HG02610 (cell line): ENCODE results near the gene RAB10.
"Not testable (repeated sequence)": the region's sequence is repeated elsewhere in the genome, so short reads cannot be mapped to it uniquely, and the experiment has no call there.

Experiments
- ATAC-seq: cut with Tn5 transposase; IDR thresholded peaks from one replicate; pipeline ENCODE4 v1.9.1; 2021; ENCODE audit warnings: mild to moderate bottlenecking, moderate library complexity; ENCODE audit not compliant: unreplicated experiment

RAB10 gene

DNA sequence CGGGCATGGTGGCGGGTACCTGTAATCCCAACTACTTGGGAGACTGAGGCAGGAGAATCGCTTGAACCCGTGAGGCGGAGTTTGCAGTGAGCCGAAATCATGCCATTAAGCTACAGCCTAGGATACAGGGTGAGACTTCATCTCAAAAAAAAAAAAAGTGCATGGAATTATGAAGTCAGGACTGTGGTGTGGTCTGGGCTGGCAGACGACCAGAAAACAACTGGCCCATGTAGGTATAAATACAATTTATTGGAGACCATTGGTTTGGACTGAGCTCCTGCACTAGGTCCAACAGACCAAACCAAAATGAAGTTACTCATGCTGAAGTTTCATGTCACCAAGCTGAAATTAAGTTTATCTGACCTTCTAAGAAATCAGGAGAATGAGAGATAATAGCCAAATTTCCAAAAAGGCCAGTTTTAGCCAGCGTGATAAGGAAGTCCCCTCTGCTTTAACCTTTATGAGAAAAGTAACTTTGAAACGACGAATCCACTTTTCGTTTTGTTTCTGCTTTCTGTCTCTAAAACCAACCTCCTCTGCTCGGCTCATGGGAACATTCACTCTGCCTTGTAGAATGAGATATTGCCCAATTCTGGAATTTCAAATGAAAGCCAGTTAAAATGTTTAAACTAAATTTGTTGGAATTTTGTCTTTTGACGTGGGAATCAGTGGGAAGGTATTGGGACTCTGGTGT, 17.7 kb upstream of the RAB10 start:
- ATAC-seq, result no peak

DNA sequence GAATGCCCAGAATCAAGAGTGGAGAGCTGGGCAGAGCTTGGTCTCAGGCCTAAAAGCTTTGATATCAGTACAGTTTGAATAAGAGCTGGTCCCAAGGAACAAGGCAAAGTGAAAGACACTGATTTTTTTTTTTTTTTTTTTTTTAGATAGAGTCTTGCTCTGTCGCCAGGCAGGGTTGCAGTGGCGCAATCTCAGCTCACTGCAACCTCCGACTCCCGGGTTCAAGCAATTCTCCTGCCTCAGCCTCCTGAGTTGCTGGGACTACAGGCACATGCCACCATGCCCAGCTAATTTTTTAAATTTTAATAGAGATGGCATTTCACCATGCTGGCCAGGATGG, 17.2 kb upstream of the RAB10 start:
- ATAC-seq, result not testable (repeated sequence)

DNA sequence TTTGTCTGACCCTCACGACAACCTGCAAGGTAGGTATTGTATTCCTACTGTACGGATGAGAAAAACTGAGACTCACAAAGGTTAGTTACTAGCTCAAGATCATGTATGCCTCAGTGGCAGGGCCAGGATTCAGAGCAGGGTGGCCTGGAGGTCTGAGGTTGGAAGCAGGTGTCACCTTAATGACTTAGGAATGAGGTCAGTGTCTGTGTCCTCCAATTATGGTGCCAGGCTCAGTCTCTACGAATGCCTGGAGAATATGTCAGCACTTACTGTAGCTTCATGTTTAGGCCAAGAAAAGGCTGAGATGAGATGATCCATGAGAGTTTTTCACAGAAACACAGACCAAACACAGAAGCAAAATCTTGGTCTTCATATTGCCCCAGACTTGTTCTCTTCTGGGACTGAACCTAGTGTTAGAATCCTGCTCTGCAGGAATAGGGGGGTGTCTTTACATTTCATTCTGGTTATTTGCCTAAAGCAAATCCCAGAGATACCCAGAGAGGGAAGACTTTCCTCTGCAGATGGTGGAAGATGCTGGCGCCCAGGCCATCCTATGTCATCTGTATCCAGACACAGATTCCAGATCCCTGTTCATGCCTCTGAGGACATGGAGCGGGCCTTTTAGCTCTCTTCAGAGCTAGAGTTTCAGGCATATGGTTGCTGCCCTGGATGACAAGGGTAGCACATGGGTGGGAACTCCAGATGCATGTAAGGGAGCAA, 16.3 kb upstream of the RAB10 start:
- ATAC-seq, result no peak

DNA sequence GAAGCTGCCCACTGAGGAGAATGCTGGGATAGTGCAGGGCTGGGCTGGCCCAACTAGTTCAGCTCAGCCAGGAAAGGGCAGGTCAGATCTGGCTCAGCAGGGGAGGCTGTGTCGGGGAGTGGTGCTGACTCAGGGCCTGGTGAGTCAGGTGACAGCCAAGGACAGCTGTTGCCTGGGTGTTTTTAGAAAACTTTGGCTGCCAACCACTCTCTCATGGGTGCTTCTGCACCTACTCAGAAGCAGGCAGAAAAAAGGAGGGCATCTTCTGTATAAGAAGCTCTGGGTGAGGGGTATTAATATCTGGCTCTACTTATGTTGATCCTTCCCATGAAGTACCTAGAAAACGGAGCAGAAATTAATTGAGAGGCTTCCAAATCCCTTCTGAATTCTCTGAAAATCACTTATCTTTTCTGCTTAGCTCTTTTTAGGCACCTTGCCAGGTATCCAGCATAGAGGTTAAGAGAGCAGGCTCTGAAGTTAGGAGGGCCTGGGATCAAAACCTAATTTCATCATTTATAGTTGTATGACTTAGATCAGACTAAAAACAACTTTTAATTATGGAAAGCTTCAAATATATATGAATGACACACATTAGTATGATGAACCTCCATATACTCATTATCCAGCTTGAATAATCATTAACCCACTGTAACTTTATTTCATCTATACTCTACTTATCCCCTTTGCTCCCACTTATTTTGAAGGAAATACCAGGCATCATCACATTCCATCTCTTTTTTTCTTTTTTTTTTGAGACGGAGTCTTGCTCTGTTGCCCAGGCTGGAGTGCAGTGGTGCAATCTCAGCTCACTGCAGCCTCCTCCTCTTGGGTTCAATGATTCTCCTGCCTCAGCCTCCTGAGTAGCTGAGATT, 15.5 kb upstream of the RAB10 start:
- ATAC-seq, result peak; percentile 59

DNA sequence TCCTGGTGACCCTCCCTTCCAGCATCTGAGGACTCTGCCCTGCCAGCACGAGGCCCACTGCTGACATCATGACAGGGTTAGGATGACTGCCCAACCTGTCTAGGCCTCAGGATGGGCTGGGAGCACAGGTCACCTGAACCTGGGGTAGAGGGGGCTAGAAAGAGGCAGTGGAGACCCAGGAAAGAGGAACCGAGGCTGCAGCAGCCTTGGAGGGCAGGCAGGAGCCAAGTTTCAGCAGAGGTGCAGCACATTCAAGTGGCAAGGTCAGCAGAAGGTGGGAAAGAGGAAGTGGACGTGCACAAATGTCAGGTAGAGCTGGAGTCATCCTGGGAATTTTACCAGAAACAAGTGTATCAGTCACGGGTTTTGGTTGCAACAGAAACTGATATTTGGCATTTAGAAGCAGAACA, 13.6 kb upstream of the RAB10 start:
- no peak for ATAC-seq

DNA sequence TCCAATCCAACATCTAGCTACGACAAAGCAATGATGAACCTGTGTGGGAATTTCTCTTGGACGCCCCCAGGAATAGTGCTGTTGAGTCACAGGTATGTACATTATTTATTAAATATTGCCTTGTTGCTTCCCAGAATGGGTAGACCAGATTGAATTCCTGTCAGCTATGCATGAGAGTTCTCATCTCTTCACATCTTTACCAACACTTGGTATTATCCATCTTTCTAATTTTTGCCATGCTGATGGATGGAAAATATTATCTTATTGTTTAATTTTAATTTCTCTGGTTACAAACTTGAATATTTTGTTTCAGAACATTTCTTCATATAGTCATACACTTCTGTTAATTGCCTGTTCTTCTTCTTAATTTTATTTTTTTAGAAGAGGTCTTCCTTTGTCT, 9.6 kb upstream of the RAB10 start:
- no peak for ATAC-seq

DNA sequence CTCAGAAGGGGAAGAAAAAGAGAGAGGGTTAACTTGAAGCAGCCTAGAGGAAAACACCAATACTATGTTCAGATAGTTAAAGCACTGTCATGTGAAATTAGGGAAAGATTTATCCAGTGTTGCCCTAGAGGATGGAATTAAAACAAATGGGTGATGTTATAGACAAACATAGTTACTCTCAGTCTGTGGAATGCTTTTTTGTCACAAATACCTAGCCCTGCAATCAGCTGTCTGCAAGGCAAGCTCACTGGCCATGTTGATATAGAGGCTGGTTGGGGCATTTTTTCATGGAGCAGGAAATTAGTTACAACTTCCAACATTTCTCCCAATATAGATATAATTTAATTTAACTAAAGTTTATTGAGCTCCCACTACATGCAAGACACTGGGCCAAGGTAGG, 8.4 kb upstream of the RAB10 start:
- no peak for ATAC-seq

DNA sequence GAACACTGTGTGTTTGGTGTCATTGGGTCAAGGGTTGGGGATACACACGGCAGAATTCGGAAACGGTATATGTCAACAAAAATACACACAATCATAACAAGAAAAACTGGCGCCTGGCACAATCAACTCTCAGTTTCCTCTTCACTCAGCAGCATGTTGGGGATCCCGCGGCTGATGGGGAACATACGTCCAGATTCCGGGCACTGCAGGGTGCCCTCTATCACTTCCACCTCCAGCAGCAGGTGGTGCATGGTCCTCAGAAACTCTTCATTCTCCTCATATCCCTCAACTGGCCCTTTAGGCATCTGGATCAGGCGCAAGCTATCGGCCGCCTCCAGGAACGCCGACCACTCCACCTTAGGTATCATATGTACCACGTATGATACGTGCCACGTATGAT, 5.8 kb upstream of the RAB10 start:
- not testable (repeated sequence) for ATAC-seq

DNA sequence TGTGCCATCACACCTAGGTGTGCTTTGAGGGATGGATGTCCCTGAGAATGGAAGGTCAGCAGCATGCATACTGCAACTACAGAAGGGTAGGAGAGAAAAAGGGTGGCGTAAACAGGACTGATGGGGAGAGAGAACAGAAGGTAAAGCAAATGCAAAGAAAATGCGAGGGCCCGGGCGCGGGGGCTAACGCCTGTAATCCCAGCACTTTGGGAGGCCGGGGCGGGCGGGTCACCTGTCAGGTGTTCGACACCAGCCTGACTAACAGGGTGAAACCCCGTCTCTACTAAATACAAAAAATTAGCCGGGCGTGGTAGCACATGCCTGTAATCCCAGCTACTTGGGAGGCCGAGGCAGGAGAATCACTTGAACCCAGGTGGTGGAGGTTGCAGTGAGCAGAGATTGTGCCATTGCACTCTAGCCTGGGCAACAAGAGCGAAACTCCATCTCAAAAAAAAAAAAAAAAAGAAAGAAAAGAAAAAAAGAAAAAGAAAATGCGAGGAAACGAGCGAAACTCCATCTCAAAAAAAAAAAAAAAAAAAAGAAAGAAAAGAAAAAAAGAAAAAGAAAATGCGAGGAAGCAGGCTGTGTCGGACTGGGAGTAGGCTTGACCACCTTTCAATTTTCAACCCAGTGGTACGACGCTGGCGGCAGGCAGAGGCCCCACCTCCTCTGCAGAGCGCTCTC, 1.2 kb upstream of the RAB10 start:
- ATAC-seq, result not testable (repeated sequence)

DNA sequence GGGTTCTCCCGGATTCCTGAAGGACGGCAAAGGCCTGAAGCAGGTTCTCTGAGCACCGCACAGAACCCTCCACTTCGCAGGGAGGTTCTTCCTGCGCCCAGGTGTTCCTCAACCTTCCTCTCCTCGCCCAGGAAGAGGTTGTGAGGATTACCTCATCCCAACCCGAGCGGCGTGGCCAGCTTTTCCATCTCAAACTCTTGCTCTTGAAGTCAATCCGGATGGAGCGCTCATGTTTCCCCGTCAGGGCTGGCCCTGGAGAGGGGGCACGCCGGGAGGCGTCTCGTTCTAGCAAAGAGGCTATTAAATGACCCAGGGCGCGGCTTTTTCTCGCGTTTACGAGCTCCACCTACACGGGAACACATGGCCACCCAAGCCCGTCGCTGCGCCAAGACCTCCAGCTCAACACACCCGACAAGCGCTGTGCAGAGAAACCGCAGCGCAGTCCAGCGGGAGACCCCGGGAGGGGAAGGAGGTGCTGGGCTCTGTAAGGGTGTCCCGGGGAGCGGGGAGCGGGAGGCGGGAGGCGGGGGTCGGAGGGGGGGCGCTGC, 540 bp upstream of the RAB10 start:
- ATAC-seq, result peak; percentile 26

DNA sequence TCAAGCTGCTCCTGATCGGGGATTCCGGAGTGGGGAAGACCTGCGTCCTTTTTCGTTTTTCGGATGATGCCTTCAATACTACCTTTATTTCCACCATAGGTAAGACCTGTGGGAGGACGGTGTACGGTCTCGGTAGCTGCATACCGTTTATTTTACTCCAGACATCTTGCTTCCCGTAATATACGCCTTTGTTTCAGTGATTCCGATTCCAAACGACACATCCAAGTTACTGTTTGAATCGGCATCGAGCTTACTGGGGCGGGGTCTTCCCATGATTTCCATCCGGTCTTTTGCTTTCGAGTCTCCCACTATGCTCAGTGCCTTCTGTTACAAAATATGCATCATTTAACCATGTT, 731 bp downstream of the RAB10 start:
- no peak for ATAC-seq

DNA sequence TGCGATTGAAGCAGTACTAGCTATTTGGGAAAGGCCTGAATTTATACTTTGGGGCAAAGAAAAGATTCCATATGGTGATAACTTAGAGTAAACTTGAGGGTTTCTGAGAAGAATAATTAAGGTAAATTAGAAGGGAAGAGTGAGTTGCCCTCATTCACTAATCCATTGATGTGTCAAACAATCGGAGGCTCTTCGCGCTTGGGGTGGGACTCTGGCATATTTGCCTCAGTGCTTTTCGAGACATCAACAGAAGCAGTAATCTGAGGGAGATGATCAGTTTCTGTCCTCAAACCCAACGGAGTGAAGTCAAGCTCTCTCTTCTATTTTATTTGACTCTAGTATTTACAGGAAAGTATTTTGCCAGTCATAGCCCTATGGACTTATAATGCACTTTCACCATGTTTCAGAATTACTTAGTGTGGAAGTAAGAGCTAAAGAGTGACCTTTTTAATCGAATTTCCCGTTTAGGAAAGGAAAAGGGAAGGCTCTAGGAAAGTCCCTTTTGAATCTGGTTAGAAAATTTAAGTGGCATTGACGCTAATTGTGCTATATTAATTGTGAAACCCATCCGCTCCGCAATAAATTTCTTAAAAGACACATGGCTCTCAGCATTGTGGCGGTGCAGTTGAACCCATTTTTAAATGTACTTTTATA, 1.3 kb downstream of the RAB10 start:
- no peak for ATAC-seq

DNA sequence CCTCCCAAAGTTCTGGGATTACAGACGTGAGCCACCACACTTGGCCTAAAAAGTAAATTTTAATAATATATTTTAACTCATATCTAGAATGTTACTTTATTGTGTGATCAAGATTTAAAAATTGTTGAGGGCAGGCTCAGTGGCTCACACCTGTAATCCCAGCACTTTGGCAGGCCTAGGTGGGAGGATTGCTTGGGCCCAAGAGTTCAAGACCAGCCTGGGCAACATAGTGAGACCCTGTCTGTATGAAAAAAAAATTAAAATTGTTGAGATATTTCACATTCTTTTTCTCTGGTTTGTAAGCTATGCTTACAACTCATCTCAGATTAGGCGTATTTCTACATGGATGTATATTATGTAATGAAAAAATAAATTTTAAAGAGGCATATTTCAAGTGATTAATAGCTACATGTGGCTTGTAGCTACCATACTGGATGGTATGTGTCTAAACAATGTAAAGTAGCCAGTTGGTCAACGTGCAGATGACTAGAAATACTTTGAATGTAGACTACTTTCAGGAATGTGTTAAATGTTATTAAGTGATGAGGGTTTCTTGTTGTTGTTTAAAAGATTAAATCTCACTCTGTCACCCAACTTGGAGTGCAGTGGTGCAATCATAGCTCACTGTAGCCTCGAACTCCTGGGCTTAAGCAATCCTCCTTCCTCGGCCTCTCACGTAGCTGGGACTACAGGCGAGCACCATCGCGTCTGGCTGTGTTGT, 5.9 kb downstream of the RAB10 start:
- no peak for ATAC-seq

DNA sequence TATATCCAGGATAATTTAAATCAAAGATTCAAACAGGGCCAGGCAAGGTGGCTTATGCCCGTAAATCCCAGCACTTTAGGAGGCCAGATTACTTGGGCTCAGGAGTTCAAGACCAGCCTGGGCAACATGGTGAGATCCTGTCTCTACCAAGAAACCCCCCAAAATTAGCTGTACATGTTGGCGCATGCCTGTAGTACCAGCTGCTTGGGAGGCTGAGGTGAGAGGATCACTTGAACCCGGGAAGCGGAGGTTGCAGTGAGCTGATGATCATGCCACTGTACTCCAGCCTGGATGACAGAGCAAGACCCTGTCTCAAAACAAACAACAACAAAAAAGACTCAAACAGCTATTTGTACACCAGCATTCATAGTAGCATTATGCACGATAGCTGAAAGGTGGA, 9.2 kb downstream of the RAB10 start:
- ATAC-seq, result no peak

DNA sequence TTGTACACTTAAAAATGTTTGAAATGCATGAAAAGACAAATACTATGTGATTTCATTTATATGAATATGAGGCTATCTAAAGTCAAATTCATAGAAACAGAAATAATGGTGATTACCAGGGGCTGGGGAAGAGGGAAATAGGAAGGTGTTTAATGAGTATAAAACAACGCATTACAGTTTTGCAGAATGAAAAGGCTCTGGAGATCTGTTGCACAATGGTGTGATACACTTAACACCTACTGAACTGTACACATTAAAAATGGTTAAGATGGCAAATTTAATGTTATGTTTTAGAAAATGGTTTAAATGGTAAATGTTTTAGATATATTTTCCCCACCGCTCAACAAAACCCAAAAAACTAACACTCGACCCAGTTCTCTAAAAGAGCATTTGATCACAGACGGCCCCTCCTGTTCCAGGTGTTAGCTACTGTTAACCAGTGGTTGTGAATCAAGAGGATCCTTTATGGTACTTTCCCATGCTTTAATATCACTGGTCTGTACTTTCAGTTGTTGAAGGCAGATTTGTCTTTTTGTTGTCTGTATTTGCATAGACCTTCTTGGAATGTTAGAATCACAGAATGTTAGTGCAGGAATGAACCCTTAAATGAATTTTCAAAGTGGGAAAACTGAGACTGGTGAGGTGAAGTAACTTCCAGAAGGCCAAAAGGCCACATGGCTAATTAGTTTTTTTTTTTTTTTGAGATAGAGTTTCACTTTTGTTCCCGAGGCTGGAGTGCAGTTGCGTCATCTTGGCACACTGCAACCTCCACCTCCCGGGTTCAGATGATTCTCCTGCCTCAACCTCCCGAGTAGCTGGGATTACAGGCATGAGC, 10.2 kb downstream of the RAB10 start:
- peak; percentile 53 for ATAC-seq

DNA sequence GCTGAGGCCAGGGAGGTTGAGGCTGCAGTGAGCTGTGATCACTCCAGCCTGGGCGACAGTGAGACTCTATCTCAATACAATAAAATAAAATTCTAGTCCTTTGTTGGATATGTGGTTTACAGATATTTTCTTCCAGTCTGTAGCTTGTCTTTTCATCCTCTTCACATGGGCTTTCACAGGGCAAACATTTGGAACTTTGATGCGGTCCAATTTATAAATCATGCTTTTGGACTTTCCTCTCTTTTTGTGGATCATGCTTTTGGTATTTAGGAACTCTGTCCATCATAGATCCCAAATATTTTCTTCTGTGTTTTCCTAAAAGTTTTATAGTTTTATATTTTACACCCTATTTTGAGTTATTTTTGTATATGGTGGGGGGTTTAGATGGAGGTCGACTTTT, 14.9 kb downstream of the RAB10 start:
- ATAC-seq, result no peak

DNA sequence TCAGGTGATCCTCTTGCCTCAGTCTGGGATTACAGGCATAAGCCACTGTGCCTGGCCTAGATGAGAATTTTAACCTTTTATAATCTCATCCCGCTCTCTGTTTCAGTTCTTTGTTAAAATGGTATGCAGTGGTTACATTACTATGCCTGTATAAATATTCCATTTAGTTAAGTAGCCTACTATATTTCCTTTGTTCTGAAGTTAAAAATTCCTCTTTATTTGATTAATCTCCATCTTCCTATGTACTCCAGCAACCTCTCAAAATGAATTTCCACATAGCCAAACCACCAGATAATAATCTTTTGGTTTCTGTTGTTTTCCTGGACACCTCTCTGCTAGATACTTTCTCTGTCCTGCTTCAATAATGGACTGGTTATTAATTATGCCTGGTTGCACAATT, 15.8 kb downstream of the RAB10 start:
- no peak for ATAC-seq

DNA sequence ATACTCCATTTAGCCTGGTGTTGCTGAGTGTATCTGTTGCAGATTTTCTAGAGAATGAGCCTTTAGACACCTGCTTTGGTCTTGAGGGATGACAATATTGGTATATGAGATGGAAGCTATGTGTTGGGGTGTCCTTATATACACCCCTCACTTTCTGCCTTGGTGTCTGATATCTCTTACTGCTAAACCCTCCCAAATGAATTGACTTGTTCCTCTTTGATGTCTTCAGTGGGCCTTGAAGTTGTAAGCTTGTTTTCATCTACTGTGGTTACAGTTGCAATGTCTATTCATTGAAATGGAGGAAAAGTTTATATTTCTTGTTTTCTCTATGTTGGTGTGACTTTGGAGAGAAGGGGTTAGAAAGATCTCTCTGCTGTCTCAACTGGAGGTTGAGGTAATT, 18.9 kb downstream of the RAB10 start:
- ATAC-seq, result no peak
